ENCODE data around the gene MIGA1. TPM values are rescaled to one million over a fixed set of nuclear protein-coding genes. Genes with fewer than 3 reads are reported as not detected.
"Not testable (repeated sequence)": the region's sequence is repeated elsewhere in the genome, so short reads cannot be mapped to it uniquely, and the experiment has no call there.

Gene MIGA1
- total and polyA plus RNA-seq, 9 of the 15 experiments (the other 6 are each of a cell fraction or from before 2014, with no cell fraction given), result 1.6 to 5.1 (median 2.9) TPM

- TF ChIP-seq, protein P1, sequence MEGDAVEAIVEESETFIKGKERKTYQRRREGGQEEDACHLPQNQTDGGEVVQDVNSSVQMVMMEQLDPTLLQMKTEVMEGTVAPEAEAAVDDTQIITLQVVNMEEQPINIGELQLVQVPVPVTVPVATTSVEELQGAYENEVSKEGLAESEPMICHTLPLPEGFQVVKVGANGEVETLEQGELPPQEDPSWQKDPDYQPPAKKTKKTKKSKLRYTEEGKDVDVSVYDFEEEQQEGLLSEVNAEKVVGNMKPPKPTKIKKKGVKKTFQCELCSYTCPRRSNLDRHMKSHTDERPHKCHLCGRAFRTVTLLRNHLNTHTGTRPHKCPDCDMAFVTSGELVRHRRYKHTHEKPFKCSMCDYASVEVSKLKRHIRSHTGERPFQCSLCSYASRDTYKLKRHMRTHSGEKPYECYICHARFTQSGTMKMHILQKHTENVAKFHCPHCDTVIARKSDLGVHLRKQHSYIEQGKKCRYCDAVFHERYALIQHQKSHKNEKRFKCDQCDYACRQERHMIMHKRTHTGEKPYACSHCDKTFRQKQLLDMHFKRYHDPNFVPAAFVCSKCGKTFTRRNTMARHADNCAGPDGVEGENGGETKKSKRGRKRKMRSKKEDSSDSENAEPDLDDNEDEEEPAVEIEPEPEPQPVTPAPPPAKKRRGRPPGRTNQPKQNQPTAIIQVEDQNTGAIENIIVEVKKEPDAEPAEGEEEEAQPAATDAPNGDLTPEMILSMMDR (IDR thresholded peaks at IDR 0.05 in 2 of 3, conservative IDR thresholded peaks at IDR 0.05 in 1 of 3; ENCODE audit: insufficient read depth in 2 of 3, low read depth in 1 of 3, low read length in 3 of 3), result peak; percentile 23 to 51 (median 23); a peak in 3 of 6 replicates
- no peak for TF ChIP-seq CHCHD3 (CRISPR knock-in tag; IDR thresholded peaks at IDR 0.05)
Measured at GRCh38 chr1:77825131-77825709, 45.8 kb downstream of the MIGA1 start (continued).

DNA sequence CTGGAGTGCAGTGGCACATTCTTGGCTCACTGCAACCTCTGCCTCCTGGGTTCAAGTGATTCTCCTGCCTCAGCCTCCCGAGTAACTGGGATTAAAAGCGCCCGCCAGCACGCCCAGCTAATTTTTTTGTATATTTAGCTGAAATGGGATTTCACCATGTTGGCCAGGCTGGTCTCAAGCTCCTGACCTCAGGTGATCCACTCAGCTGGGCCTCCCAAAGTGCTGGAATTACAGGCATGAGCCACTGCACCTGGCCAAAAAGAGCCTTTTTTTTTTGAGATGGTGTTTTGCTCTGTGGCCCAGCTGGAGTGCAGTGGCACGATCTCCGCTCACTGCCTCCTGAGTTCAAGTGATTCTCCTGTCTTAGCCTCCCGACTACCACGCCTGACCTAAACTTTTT is 47.4 kb downstream of the MIGA1 start:
- ATAC-seq; H3K27me3 ChIP-seq (ENCODE audit: control insufficient read depth in 2 of 2, insufficient read depth in 2 of 2, low read length in 2 of 2); H3K4me1 ChIP-seq (replicated peaks in 1 of 2; ENCODE audit: control insufficient read depth in 2 of 2, insufficient read depth in 2 of 2, low read length in 2 of 2); H3K4me3 ChIP-seq; H2AFZ ChIP-seq (ENCODE audit: low read depth, low read length); H3K9ac ChIP-seq (ENCODE audit: insufficient read depth in 1 of 2, low read depth in 2 of 2, low read length in 2 of 2); H3K9me3 ChIP-seq (replicated peaks; ENCODE audit: control insufficient read depth, insufficient read depth, low read depth, low read length); FAIRE-seq; intact Hi-C loops (cut with micrococcal nuclease); DNase-seq (ENCODE audit: extremely low read depth in 1 of 4, low spot score in 3 of 4); H3K9me1 ChIP-seq (ENCODE audit: control insufficient read depth, insufficient read depth, low read length); H3K27ac ChIP-seq (ENCODE audit: extremely low read depth, low read depth, low read length); H4K20me1 ChIP-seq (replicated peaks; ENCODE audit: control insufficient read depth, insufficient read depth, low read length); H3K4me2 ChIP-seq (ENCODE audit: insufficient read depth, low read length); H3K36me3 ChIP-seq (ENCODE audit: control insufficient read depth, insufficient read depth, low read length); in situ Hi-C loops (cut with MboI); H3K79me2 ChIP-seq (ENCODE audit: control insufficient read depth, insufficient read depth, low read length); BruUV-seq (replicated peaks): not testable (repeated sequence)
- 95% methylated on average over 8 of the region's 8 CpGs for WGBS (ENCODE audit: insufficient coverage, low coverage, missing lambda C conversion rate)
- CTCF ChIA-PET (ENCODE audit: low intra/inter-chr PET ratio), result interaction anchor here (2.7 kb wide), 1 partner anchor 287 kb away, joined by 15 read pairs; no protein-coding TSS in a partner anchor
- POLR2A ChIA-PET, result interaction anchor here (1.0 to 1.4 kb wide), 2 partner anchors 13 to 288 kb away, joined by 3 read pairs; no protein-coding TSS in a partner anchor

All from K562 (cell line).